Natural killer cell (primary cell): Measurements from ENCODE around the gene MRM3. TPM values are rescaled to one million over a fixed set of nuclear protein-coding genes. Genes with fewer than 3 reads are reported as not detected.
"Not testable (repeated sequence)": the region's sequence is repeated elsewhere in the genome, so short reads cannot be mapped to it uniquely, and the experiment has no call there.

Experiments used
- ATAC-seq, 3 donors: fragments of 150-1000 bp in 2 of 3; fragments of 200-7000 bp in 1 of 3; cut with Tn5 transposase; 1 replicate in 1 of 3; 2 replicates in 2 of 3; pipeline ENCODE4 v1.10.0; 2021; ENCODE audit warnings: mild to moderate bottlenecking in 2 of 3, moderate library complexity in 2 of 3
- DNase-seq, 2 donors: peaks; one replicate each; pipeline versions ENCODE4 v3.0.0 to v3.0.0-alpha.2; 2013 to 2021; ENCODE audit warnings: mixed read lengths in 1 of 2
- H3K27ac ChIP-seq: one replicate; pipeline ENCODE4 v1.5.1; 2013; ENCODE audit warnings: mild to moderate bottlenecking, low read length
- H3K27me3 ChIP-seq: one replicate; pipeline ENCODE4 v1.6.1; 2013; ENCODE audit warnings: low read length; ENCODE audit not compliant: control insufficient read depth, insufficient read depth
- H3K36me3 ChIP-seq: one replicate; pipeline ENCODE4 v1.6.1; 2013; ENCODE audit warnings: low read length; ENCODE audit not compliant: control insufficient read depth, insufficient read depth
- H3K4me1 ChIP-seq: one replicate; pipeline ENCODE4 v1.6.1; 2013; ENCODE audit warnings: low read length; ENCODE audit not compliant: control insufficient read depth, insufficient read depth
- H3K4me3 ChIP-seq: one replicate; pipeline ENCODE4 v1.5.1; 2013; ENCODE audit warnings: low read length
- H3K9me3 ChIP-seq: one replicate; pipeline ENCODE4 v1.6.1; 2013; ENCODE audit warnings: low read length; ENCODE audit not compliant: control insufficient read depth, insufficient read depth
- H3K27ac Mint-ChIP-seq, 2 donors: one replicate each; pipeline ENCODE4 v1.8.0; 2022; ENCODE audit warnings: mild to moderate bottlenecking in 2 of 2, mixed read lengths in 2 of 2, moderate library complexity in 1 of 2
- H3K27me3 Mint-ChIP-seq, 2 donors: one replicate each; pipeline ENCODE4 v1.8.0; 2022; ENCODE audit warnings: low read depth in 2 of 2, mixed read lengths in 2 of 2
- H3K36me3 Mint-ChIP-seq: one replicate; pipeline ENCODE4 v1.8.0; 2022; ENCODE audit warnings: mixed read lengths
- H3K4me1 Mint-ChIP-seq, 2 donors: one replicate each; pipeline ENCODE4 v1.8.0; 2022; ENCODE audit warnings: mixed read lengths in 2 of 2
- H3K4me3 Mint-ChIP-seq: one replicate; pipeline ENCODE4 v1.8.0; 2022; ENCODE audit warnings: mild to moderate bottlenecking, moderate library complexity, mixed read lengths
- H3K9me3 Mint-ChIP-seq, 2 donors: one replicate each; pipeline ENCODE4 v1.8.0; 2022; ENCODE audit warnings: mixed read lengths in 2 of 2
- CTCF ChIP-seq: fragments of 200-600 bp; IDR thresholded peaks from one replicate; pipeline ENCODE4 v1.8.0; 2022; ENCODE audit warnings: antibody characterized with exemption
- WGBS: methylation state at CpG from one replicate; pipeline ENCODE4 v1.1.7; 2013; ENCODE audit warnings: missing lambda C conversion rate; ENCODE audit not compliant: insufficient coverage; 5-methylcytosine and 5-hydroxymethylcytosine counted together
- intact Hi-C: fragments of 100-400 bp; cut with micrococcal nuclease; formaldehyde crosslinking; loops from one replicate; pipeline ENCODE4 v1.14.2; 2022
- total RNA-seq, 4 donors: library from RNA; stranded (reverse); fragments of 120-200 nt in 1 of 4; gene quantifications; one replicate each; pipeline versions ENCODE4 v1.2.3 to v1.2.4, GENCODE V29; 2013 to 2022

The MRM3 gene
- total RNA-seq, 3 donors from 2014 or later (not counting 1 experiment from before 2014, with no cell fraction given): 24.3 to 32.2 (median 31.9) TPM

GRCh38 chr17:830381-830780, 48.2 kb downstream of the MRM3 start:
- Histone ChIP-seq H3K9me3 (no peaks in the 10 kb centered on the region), H3K36me3 (no peaks in the 10 kb centered on the region), H3K4me1 (no peaks in the 10 kb centered on the region), H3K27me3 (no peaks in the 10 kb centered on the region), H3K27ac (no peak overlapping the region), H3K4me3 (no peak overlapping the region)
- Mint-ChIP-seq H3K4me3 (no peak overlapping the region), H3K9me3 (no peaks in the 10 kb centered on the region), H3K4me1 (no peaks in the 10 kb centered on the region), H3K27ac (no peak overlapping the region), H3K27me3 (no peaks in the 10 kb centered on the region), H3K36me3 (no peaks in the 10 kb centered on the region)
- no peak for TF ChIP-seq CTCF
- ATAC-seq (no peak), DNase-seq (no peak)
- intact Hi-C loops: no loop called here
- WGBS: 77% methylated on average over 19 of the region's 19 CpGs

GRCh38 chr17:830950-831349, 48.8 kb downstream of the MRM3 start:
- 83% methylated on average over 5 of the region's 7 CpGs for WGBS
- Histone ChIP-seq H3K27me3 (no peaks in the 10 kb centered on the region), H3K36me3 (no peaks in the 10 kb centered on the region), H3K4me1 (no peaks in the 10 kb centered on the region), H3K27ac (no peak overlapping the region), H3K4me3 (no peak overlapping the region), H3K9me3 (no peaks in the 10 kb centered on the region)
- H3K4me3 Mint-ChIP-seq: no peak overlapping the region
- no peaks in the 10 kb centered on the region for H3K27me3 Mint-ChIP-seq
- no peak overlapping the region for H3K27ac Mint-ChIP-seq
- no peaks in the 10 kb centered on the region for H3K9me3 Mint-ChIP-seq
- ATAC-seq (no peak), DNase-seq (no peak)
- no peak for TF ChIP-seq CTCF
- intact Hi-C loops: no loop called here
- no peaks in the 10 kb centered on the region for H3K4me1 Mint-ChIP-seq
- H3K36me3 Mint-ChIP-seq: no peaks in the 10 kb centered on the region

- H3K27me3 Mint-ChIP-seq: peaks cover 0 to 2% of the 10 kb centered on the region in 2 donors
- H3K36me3 Mint-ChIP-seq: no peaks in the 10 kb centered on the region
- no peaks in the 10 kb centered on the region for H3K27me3 ChIP-seq
- 88% methylated on average over 6 of the region's 6 CpGs for WGBS
- H3K4me1 Mint-ChIP-seq: no peaks in the 10 kb centered on the region
- no peak for ATAC-seq
- no peak overlapping the region for H3K4me3 Mint-ChIP-seq
- no peak overlapping the region for H3K4me3 ChIP-seq
- H3K27ac ChIP-seq: no peak overlapping the region
- H3K27ac Mint-ChIP-seq: no peak overlapping the region
- DNase-seq: no peak
- H3K9me3 Mint-ChIP-seq: no peaks in the 10 kb centered on the region
- no peaks in the 10 kb centered on the region for H3K4me1 ChIP-seq
- H3K9me3 ChIP-seq: no peaks in the 10 kb centered on the region
- no peak for TF ChIP-seq CTCF
- intact Hi-C loops: no loop called here
- no peaks in the 10 kb centered on the region for H3K36me3 ChIP-seq
Measured at GRCh38 chr17:834136-834535, 52.0 kb downstream of the MRM3 start.

- H3K9me3 Mint-ChIP-seq: no peaks in the 10 kb centered on the region
- WGBS: 89% methylated on average over 8 of the region's 9 CpGs
- H3K4me3 Mint-ChIP-seq: no peak overlapping the region
- no peaks in the 10 kb centered on the region for H3K36me3 Mint-ChIP-seq
- no peaks in the 10 kb centered on the region for H3K36me3 ChIP-seq
- DNase-seq (no peak), ATAC-seq (no peak)
- intact Hi-C loops: no loop called here
- TF ChIP-seq CTCF: no peak
- H3K27me3 ChIP-seq: no peaks in the 10 kb centered on the region
- no peak overlapping the region for H3K27ac Mint-ChIP-seq
- H3K4me3 ChIP-seq: no peak overlapping the region
- no peaks in the 10 kb centered on the region for H3K4me1 ChIP-seq
- peaks cover 0 to 2% of the 10 kb centered on the region in 2 donors for H3K27me3 Mint-ChIP-seq
- H3K9me3 ChIP-seq: no peaks in the 10 kb centered on the region
- no peak overlapping the region for H3K27ac ChIP-seq
- H3K4me1 Mint-ChIP-seq: no peaks in the 10 kb centered on the region
Measured at GRCh38 chr17:835263-835662, 53.1 kb downstream of the MRM3 start.

GRCh38 chr17:835721-836120, 53.6 kb downstream of the MRM3 start:
- H3K36me3 Mint-ChIP-seq: not testable (repeated sequence)

More at GRCh38 chr17:835721-836120, 53.6 kb downstream of the MRM3 start:
- WGBS: 95% methylated on average over 6 of the region's 27 CpGs
- H3K4me3 Mint-ChIP-seq, H3K27me3 ChIP-seq, H3K27ac Mint-ChIP-seq, H3K36me3 ChIP-seq, intact Hi-C loops, H3K4me1 ChIP-seq, H3K27me3 Mint-ChIP-seq, H3K9me3 Mint-ChIP-seq, ATAC-seq, DNase-seq, H3K27ac ChIP-seq, H3K4me1 Mint-ChIP-seq, H3K9me3 ChIP-seq, H3K4me3 ChIP-seq: not testable (repeated sequence)
